PC-3 (cell line): ENCODE data around the gene TMED4. TPM values are rescaled to one million over a fixed set of nuclear protein-coding genes. Genes with fewer than 3 reads are reported as not detected.
A peak's percentile ranks its signal among the peaks of the same experiment; 100 is the strongest.

Source experiments
- ATAC-seq: fragments of 200-7000 bp; cut with Tn5 transposase; 2 replicates; pipeline ENCODE4 v1.9.1; 2020; ENCODE audit warnings: mild to moderate bottlenecking, moderate library complexity
- BruUV-seq: library from RNA; stranded (reverse); fragments of 400-500 nt; replicated peaks from 2 replicates; lab custom pipeline; 2021; lab: Mats Ljungman, UMichigan
- CTCF ChIA-PET: fragments of 300-600 bp; sonication (Branson Sonifier 250); formaldehyde crosslinking; loops from one replicate; lab custom pipeline; 2022; ENCODE audit warnings: antibody characterized with exemption; lab: Charles Lee
- POLR2A ChIA-PET: fragments of 300-600 bp; sonication (Branson Sonifier 250); formaldehyde crosslinking; loops from one replicate; lab custom pipeline; 2022; ENCODE audit warnings: antibody characterized with exemption; ENCODE audit not compliant: unreplicated experiment; lab: Charles Lee
- DNase-seq: peaks from one replicate; pipeline ENCODE4 v3.0.0-alpha.2; 2015
- H2AFZ ChIP-seq: fragments of 300-600 bp; sonication (generic); 2 replicates; pipeline ENCODE4 v1.6.0; 2016; ENCODE audit warnings: antibody characterized with exemption, low read length
- H3F3A ChIP-seq: fragments of 300-600 bp; sonication (generic); one replicate; pipeline ENCODE4 v1.6.0; 2017; ENCODE audit warnings: antibody characterized with exemption, low read length, control low read depth, mild to moderate bottlenecking; ENCODE audit not compliant: unreplicated experiment
- H3K27ac ChIP-seq: fragments of 300-600 bp; sonication (generic); 2 replicates; pipeline ENCODE4 v1.5.1; 2016; ENCODE audit warnings: mild to moderate bottlenecking, low read length
- H3K27me3 ChIP-seq: fragments of 300-600 bp; sonication (generic); 2 replicates; pipeline ENCODE4 v1.6.1; 2016; ENCODE audit warnings: low read length, mixed read lengths
- H3K36me3 ChIP-seq: fragments of 300-600 bp; sonication (generic); 2 replicates; pipeline ENCODE4 v1.6.1; 2016; ENCODE audit warnings: low read depth, mixed run types, low read length, mixed read lengths
- H3K4me1 ChIP-seq: fragments of 300-600 bp; sonication (generic); 2 replicates; pipeline ENCODE4 v1.5.1; 2016; ENCODE audit warnings: low read length; ENCODE audit not compliant: insufficient read depth
- H3K4me2 ChIP-seq: fragments of 300-600 bp; sonication (generic); 2 replicates; pipeline ENCODE4 v1.6.0; 2016; ENCODE audit warnings: low read length
- H3K4me3 ChIP-seq: fragments of 300-600 bp; sonication (generic); 2 replicates; pipeline ENCODE4 v1.5.1; 2016; ENCODE audit warnings: mild to moderate bottlenecking, low read length, mixed read lengths
- H3K79me2 ChIP-seq: fragments of 300-600 bp; sonication (generic); 2 replicates; pipeline ENCODE4 v1.6.1; 2017; ENCODE audit warnings: low read length, mixed read lengths
- H3K9ac ChIP-seq: fragments of 300-600 bp; sonication (generic); 2 replicates; pipeline ENCODE4 v1.6.0; 2016; ENCODE audit warnings: mild to moderate bottlenecking, low read length
- H3K9me2 ChIP-seq: fragments of 300-600 bp; sonication (generic); replicated peaks from 2 replicates; pipeline ENCODE4 v1.6.1; 2016; ENCODE audit warnings: mixed run types, low read length, mixed read lengths
- H3K9me3 ChIP-seq: fragments of 300-600 bp; sonication (generic); 2 replicates; pipeline ENCODE4 v1.6.1; 2016; ENCODE audit warnings: low read length, mixed read lengths
- H4K20me1 ChIP-seq: fragments of 300-600 bp; sonication (generic); 2 replicates; pipeline ENCODE4 v1.6.1; 2016; ENCODE audit warnings: low read length, mixed read lengths
- EZH2 ChIP-seq: fragments of 300-600 bp; sonication (generic); IDR thresholded peaks from one replicate; pipeline ENCODE4 v1.6.1; 2017; ENCODE audit warnings: antibody characterized with exemption, mild to moderate bottlenecking, low read length; ENCODE audit not compliant: unreplicated experiment
- EZH2phosphoT487 ChIP-seq: fragments of 300-600 bp; sonication (generic); IDR thresholded peaks from 2 replicates; pipeline ENCODE4 v1.6.1; 2018; ENCODE audit warnings: mild to moderate bottlenecking, antibody characterized with exemption, low read length, borderline replicate concordance
- intact Hi-C: fragments of 100-400 bp; cut with micrococcal nuclease; formaldehyde crosslinking; loops from 2 replicates; pipeline ENCODE4 v1.9.0; 2023
- total RNA-seq: library from RNA; depleted of rRNA; stranded (reverse); fragments of >200 nt; gene quantifications from 2 replicates; pipeline ENCODE4 v1.2.3, GENCODE V29; 2014
- TF ChIP-seq, protein P1 (sequence below): fragments of 300-600 bp; sonication (generic); conservative IDR thresholded peaks from 2 replicates; pipeline ENCODE4 v1.5.1; 2017; ENCODE audit warnings: antibody characterized with exemption, low read depth, mild to moderate bottlenecking, low read length

TMED4 gene
- total RNA-seq, 1 experiment from 2014 or later = 80.0 TPM

DNA sequence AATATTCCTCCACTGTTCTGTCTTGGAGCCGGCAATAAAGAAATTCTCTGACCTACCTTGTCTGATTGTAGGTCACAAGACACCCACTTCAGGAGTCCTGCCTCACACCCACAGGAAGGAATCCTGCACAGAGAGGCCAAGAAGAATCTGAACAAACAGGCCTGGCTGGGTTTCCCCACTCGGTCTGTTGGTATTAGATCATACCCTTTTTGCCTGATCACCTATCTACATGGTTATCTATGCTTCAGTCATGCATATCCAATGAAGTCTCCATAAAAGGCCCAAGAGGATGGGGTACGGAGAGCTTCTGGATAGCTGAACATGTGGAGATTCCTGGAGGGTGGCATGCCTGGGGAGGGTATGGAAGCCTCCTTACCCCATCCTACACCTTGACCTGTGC is 36.7 kb upstream of the TMED4 start:
- Histone ChIP-seq H3K4me3 (peak overlapping the region; percentile 49), H3K4me2 (peak overlapping the region; percentile 82), H3K9me3 (no peaks in the 10 kb centered on the region), H3K27me3 (no peaks in the 10 kb centered on the region), H3K9me2 (no peaks in the 10 kb centered on the region), H3K9ac (peak overlapping the region; percentile 62), H3K36me3 (peaks cover 8% of the 10 kb centered on the region), H3F3A (no peaks in the 10 kb centered on the region), H4K20me1 (no peaks in the 10 kb centered on the region), H3K27ac (peak overlapping the region; percentile 85), H2AFZ (no peak overlapping the region), H3K79me2 (peaks cover 97% of the 10 kb centered on the region), H3K4me1 (peaks cover 39% of the 10 kb centered on the region)
- CTCF ChIA-PET = no interaction called here
- ATAC-seq = peak; percentile 71
- intact Hi-C loops = no loop called here
- POLR2A ChIA-PET = no interaction called here
- no TSS peak for BruUV-seq
- peak; percentile 86 for DNase-seq
- TF ChIP-seq EZH2phosphoT487 = no peak
- TF ChIP-seq EZH2 = no peak
- TF ChIP-seq, protein P1, sequence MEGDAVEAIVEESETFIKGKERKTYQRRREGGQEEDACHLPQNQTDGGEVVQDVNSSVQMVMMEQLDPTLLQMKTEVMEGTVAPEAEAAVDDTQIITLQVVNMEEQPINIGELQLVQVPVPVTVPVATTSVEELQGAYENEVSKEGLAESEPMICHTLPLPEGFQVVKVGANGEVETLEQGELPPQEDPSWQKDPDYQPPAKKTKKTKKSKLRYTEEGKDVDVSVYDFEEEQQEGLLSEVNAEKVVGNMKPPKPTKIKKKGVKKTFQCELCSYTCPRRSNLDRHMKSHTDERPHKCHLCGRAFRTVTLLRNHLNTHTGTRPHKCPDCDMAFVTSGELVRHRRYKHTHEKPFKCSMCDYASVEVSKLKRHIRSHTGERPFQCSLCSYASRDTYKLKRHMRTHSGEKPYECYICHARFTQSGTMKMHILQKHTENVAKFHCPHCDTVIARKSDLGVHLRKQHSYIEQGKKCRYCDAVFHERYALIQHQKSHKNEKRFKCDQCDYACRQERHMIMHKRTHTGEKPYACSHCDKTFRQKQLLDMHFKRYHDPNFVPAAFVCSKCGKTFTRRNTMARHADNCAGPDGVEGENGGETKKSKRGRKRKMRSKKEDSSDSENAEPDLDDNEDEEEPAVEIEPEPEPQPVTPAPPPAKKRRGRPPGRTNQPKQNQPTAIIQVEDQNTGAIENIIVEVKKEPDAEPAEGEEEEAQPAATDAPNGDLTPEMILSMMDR = no peak

DNA sequence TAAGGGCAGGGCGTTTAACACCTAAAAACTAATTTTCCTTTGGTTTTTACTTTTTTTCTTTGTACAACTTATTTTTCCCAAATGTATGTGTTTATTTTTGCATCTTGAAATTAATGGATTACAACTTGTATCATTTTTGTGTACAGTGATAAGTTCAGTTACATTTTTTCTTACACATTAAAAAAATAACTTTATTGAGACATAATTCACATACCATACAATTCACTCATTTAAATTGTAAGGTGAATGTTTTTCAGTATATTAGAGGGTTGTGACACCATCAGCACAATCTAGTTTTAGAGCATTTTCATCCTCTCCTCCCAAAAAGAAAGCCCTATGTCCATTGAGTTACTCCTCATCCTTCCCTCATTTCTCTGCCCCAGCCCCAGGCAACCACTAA is 36.0 kb upstream of the TMED4 start:
- Histone ChIP-seq H3K79me2 (peaks cover 97% of the 10 kb centered on the region), H3K27me3 (no peaks in the 10 kb centered on the region), H3K4me1 (peaks cover 39% of the 10 kb centered on the region), H3K9me3 (no peaks in the 10 kb centered on the region), H3K36me3 (peaks cover 8% of the 10 kb centered on the region), H3F3A (no peaks in the 10 kb centered on the region), H3K4me3 (peak overlapping the region; percentile 49), H3K27ac (peak overlapping the region; percentile 85), H3K4me2 (peak overlapping the region; percentile 82), H3K9ac (peak overlapping the region; percentile 62), H4K20me1 (no peaks in the 10 kb centered on the region), H3K9me2 (no peaks in the 10 kb centered on the region), H2AFZ (no peak overlapping the region)
- POLR2A ChIA-PET = no interaction called here
- DNase-seq = no peak
- BruUV-seq = no TSS peak
- CTCF ChIA-PET = no interaction called here
- no peak for TF ChIP-seq EZH2
- TF ChIP-seq, protein P1 = no peak
- TF ChIP-seq EZH2phosphoT487 = no peak
- intact Hi-C loops = no loop called here
- ATAC-seq = no peak

DNA sequence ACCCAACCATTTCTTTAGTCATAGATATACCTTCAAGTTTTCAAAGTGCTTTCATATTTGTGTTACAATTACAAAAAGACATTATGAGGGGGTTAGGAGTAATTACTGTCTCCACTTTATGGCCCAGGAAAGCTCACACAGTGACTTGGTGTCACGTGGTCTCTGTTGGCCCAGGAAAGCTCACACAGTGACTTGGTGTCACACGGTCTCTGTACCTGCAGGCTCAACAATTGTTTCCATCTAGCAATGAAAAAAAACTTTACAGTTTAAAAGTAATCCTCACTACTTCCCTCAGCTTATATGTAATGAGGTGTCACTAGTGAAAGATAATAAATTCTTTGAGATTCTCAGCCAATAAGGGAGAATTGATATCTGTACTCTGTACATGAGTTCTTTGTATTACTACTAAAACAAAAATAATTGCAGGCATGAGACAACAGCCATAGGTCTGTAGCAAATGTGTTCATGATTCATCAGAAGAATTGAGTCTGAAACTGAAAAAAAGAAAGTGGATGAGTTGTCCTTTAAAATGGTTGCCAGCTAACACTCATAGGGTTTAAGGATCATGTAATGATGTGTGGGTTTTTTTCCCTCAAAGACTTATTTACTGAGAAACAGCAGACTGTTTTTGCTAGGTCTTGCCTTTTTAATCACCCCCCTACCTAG is 35.3 kb upstream of the TMED4 start:
- Histone ChIP-seq H4K20me1 (no peaks in the 10 kb centered on the region), H3F3A (no peaks in the 10 kb centered on the region), H3K36me3 (peaks cover 8% of the 10 kb centered on the region), H3K27ac (peak overlapping the region; percentile 85), H2AFZ (no peak overlapping the region), H3K4me1 (peaks cover 39% of the 10 kb centered on the region), H3K4me2 (peak overlapping the region; percentile 82), H3K9ac (0 out of 2 replicates have a peak overlapping the region, but pooled peaks have one; percentile 62), H3K9me3 (no peaks in the 10 kb centered on the region), H3K79me2 (peaks cover 97% of the 10 kb centered on the region), H3K27me3 (no peaks in the 10 kb centered on the region), H3K9me2 (no peaks in the 10 kb centered on the region), H3K4me3 (no peak overlapping the region)
- ChIA-PET CTCF (no interaction called here), POLR2A (interaction anchor here (0.7 kb wide), 1 partner anchor 113 kb away, joined by 4 read pairs; no protein-coding TSS in a partner anchor)
- peak; percentile 14; the same call in 1 of the 2 replicates for ATAC-seq
- peak; percentile 51 for DNase-seq
- intact Hi-C loops = no loop called here
- BruUV-seq = no TSS peak
- TF ChIP-seq, protein P1 = no peak
- TF ChIP-seq EZH2 = no peak
- TF ChIP-seq EZH2phosphoT487 = no peak
